HTR-8/SVneo (cell line): Measurements from ENCODE around the gene TTC39B.
"Not testable (repeated sequence)": the region's sequence is repeated elsewhere in the genome, so short reads cannot be mapped to it uniquely, and the experiment has no call there.

Experiments used
- DNase-seq: peaks from one replicate; pipeline ENCODE4 v3.0.0; 2011; ENCODE audit warnings: low spot score, mixed read lengths; ENCODE audit not compliant: insufficient read length
- FAIRE-seq: peaks from 2 replicates; lab custom pipeline; 2011; peaks lifted over from hg19 to GRCh38; lab: Jason Lieb, UNC

Gene TTC39B

DNA sequence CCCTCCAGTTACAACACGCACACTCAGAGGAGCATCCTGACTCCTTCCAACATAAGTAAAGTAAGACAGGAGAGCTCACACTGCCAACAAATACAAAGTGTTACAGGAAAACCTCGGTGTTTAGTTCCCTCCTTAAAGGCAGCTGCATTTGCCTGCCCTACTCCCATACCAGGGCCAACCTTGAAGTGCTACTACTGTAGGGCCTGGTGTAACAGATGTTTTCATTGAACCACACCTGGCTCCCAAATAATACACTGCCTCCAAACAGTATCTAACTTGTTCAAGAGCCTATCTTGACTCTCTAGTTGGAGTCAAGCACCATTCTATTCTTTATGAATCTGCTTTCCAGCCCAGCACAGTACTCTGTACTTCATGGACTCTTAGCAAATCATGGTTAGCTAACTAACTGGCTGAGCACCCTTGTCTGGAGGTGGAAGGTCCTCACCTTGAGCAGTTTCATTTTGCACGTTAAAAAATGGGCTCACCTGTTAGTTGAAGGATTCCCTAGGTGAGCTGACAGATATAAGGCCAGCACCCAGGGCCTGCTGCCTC lies 34.6 kb downstream of the TTC39B start:
- no peak for DNase-seq
- FAIRE-seq, result no peak

DNA sequence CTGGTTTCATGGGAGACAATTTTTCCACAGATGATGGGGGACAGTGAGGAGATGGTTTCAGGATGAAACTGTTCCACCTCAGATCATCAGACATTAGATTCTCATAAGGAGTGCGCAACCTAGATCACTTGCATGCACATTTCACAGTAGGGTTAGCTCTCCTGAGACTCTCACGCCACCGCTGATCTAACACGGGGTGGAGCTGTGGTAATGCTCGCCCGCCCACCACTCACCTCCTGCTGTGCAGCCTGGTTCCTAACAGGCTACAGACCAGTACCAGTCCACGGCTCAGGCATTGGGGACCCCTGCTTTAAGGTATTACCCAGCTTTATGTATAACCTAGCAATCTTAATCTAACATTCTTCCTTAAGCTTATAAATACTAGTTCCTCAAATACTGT lies 35.6 kb downstream of the TTC39B start:
- no peak for DNase-seq
- FAIRE-seq, result no peak

DNA sequence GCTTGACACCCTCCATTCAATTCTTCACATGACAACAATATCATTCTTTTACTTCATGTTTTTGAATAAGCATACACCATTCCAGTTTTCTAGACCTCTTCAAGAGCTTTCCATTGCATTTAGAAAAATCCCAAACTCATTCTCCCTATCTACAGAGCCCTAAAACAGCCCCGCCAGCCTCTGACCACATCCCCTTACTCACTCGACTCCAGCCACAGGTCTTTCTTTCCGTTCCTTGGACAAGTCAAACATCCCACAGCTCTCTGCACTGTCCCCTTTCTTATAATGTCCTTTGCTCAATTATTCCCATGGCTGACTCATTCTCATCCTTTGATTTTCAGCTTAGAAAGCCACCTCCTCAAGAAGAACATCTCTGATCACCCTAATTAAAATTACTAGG lies 38.2 kb downstream of the TTC39B start:
- FAIRE-seq, result no peak

DNA sequence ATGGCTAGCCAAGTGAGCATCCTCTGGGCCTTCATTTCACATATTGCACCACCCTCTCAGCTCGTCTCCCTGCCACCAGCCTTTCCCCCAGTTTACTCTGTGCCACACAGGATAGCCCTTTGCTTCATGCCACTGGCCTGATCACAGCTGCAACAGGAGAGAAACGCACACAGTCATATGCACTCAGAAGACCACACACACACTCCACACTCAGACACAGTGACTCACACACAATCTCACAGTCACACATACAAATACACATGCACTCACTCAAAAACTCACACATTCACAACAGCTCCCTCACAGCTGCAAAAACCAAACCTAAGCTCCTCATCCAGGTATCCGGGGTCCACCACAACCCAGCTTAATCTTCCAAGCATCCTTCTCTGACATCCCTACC lies 38.7 kb downstream of the TTC39B start:
- FAIRE-seq (no peak), DNase-seq (no peak)

More for the DNA sequence above, 38.2 kb downstream of the TTC39B start:
- DNase-seq, result no peak

DNA sequence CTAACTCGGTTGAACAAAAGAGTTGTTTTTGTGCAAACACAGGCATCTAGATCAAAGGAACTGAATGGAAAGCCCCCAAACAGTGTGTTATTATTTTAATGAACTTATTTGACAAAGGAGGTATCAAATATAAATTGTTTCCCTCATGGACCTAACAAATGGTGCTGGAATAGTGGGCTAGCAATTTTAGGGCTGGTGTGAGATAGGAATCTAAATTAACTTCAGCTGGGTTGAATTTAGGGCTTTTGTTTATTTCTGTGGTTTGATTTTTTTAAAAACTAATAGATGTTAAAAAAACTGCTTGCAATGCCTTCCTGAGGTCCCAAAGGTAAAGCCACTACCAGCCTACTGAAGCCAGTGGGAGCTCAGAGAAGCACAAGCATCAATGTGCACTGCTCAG lies 42.1 kb downstream of the TTC39B start:
- FAIRE-seq (no peak), DNase-seq (no peak)

DNA sequence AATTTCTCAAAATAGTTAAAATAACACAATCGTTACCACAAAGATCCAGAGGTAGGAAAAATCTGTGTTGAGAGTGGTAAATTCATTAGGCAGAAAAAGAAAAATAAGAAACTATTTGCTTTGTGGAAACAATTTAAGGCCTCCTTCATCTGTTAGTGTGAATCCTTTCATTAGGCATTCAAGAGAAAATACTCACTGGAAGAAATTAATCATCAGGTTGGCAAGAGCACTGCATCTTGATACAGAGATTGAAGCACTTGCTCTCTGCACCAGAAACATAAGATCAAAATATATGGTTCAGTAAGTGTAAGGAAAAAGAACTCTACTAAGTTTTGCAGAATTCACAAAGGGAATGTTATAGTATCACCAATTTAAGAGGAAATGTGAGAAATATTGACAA lies 44.4 kb downstream of the TTC39B start:
- no peak for FAIRE-seq
- no peak for DNase-seq

DNA sequence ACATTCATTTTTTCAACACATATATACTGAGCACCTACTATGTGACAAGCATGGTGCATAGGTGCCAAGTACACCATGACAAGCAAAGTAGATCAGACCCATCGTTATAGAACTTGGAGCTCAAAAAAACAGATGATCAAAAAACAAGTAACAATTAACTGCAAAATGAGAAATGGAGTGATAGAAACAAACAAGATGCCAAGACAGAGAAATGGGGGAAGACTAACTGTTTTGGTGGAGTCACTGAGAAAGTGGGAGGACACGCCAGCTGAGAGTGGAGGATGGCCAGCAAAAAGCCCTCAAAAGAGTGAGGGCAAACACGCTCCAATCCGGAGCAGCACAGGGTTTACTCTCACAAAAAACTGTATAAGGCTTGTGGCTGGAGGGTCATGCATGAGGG lies 50.6 kb downstream of the TTC39B start:
- DNase-seq (no peak), FAIRE-seq (no peak)

DNA sequence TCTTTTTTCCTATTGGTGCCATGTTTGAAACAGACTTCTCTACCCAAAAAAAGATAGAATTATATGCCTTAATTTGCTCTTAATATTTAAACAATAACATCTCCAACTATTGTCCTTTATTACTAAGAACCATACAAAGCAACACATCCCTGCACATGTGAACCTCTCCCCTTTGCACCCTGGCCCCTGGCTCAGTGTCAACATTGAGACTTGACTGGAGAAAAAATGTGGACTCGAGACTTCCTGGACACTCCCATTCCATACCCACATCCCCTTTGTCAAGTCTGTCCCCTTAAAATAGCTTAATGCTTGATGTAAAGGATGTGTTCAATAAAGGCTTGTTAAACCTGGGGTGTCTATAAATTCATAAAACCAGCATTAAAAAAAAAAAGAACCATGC lies 53.2 kb downstream of the TTC39B start:
- no peak for FAIRE-seq
- no peak for DNase-seq

DNA sequence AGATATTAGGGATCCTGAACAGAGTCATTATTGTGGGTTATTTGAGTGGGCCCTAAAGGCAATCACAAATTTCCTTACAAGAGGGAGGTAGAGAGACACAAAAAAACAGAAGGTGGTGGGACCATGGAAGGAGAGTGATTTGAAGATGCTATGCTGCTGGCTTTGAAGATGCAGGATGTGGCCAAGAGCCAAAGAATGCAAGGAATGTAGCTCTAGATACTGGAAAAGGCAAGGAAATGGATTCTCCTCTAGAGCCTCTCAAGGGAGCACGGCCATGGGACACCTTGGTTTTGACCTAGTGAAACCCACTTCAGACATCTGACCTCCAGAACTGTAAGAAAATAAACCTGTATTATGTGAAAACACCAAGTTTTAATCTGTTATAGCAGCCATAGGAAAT lies 53.8 kb downstream of the TTC39B start:
- no peak for DNase-seq
- no peak for FAIRE-seq

DNA sequence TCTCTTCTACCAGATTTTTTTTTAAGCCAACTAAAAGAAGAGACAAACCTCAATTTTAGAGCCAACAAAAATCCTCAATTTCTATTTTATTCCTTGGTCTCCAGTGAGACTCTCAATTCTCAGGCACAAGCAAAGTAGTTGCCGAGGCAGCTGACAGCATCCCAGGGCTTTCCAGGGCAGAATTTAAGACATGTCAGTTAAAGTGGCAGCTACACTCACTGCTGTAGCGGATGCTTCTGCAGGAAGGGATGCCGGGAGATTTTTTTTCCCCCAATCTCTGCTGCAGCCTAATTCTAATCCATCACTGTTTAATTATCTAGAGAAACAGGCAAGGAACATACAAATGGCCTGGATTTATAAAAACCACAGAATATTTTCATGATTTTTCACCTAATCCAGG lies 57.0 kb downstream of the TTC39B start:
- FAIRE-seq, result no peak

DNA sequence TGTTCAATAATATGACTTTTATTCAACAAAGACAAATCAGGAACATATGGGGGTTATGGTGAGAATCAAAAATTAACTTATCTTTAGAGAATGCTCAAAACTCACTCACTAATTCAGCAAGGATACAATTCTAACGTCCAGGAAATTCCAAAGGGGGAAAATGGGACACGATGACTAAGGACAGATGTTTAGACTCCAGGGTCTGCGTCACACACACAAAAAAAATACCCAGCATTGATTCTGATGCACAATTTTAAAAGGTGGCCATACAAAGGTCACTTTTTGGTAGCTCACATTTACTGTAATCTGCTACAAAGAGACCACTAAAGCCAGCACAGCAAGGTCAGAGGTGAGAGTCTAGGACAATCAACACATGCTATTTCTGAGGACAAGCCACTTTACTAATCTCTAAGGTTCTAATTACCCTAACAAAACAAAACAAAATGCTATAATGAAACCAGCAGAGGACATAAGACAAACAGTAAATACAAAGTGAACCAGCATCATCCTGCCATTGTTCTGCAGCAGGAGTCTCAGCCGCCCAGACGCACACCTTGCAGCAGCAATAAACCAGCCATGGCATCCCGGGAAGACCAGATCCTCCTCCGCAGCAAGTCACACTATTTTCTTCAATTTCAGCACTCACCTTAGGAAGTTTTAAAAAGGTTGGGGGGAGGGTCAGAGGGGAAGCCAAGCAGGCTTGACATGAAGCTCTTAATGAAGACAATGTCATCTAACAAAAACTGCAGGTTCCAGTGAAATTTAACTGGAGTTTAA lies 57.8 kb downstream of the TTC39B start:
- no peak for DNase-seq

More for the DNA sequence above, 57.0 kb downstream of the TTC39B start:
- no peak for DNase-seq

DNA sequence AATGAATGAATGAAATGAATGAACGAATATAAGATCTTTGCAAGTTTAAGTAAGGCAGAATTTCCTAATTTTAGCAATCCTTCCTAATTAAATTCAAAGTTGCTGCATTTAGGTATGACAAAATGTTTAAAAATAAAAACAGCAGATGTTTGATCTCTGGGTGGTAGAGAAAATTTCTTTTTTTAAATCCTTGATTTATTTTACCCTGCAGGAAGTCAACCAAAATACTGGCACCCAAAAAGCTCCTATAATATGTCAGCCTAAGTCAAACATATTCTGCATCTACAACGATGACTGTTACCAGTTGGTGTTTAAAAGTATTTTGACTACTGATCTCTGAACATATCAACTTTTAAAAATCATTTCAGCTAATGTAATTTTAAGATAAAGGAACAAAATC lies 58.4 kb downstream of the TTC39B start:
- FAIRE-seq, result no peak

More for the DNA sequence above, 57.8 kb downstream of the TTC39B start:
- FAIRE-seq, result no peak

DNA sequence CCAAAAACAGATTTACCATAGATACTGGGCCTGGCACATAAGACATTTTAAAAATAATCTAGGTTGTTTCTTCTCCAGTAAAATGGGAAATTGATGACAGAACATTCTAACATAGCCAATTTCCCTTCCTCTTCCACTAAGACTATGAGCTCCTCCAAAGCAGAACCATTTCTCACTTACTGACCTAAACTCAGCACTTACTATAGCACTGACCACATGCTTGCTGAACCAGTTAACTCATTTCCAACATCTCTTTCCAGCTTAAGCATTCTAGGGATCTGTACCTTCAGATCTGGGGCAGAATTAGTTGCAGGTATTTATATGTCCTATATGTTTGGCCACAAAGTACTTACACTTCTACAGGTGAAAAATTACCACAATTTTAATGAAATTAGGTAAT lies 58.9 kb downstream of the TTC39B start:
- no peak for FAIRE-seq
- DNase-seq, result no peak

More for the DNA sequence above, 58.4 kb downstream of the TTC39B start:
- no peak for DNase-seq

DNA sequence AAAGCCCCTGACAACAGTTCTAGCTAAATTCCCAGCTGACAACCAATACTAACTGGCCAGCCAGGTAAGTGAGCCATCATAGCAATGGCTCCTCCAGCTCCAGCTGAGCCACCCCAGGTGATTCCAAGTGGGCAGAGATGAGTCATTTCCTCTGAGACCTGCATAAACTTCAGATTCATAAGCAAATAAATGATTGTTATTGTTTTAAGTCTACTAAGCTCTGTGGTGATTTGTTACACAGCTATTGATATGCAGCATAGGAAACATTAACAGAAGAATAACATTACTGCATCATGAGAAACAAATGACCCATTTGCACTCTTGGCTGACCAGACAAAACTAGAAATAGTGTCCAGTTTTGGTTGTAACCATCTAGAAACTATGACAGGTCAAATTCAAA lies 60.3 kb downstream of the TTC39B start:
- no peak for DNase-seq
- no peak for FAIRE-seq

DNA sequence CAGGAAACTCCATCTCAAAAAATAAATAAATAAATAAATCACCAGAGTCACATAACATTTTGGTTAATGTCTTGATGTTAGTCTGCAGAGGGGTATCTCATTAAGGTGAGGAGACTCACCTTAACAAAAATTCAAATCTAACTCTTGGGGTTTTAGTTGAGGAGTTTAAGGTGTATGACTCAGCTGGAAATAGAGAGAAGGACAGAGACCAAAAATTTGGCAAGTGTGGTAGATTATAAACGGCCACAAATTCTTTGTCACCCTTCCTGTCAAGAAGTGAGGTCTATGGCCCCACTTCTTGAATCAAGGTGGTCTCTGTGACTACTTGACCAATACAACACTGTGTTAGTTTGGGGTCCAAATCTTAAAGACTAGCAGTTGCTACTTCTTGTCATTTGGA lies 60.8 kb downstream of the TTC39B start:
- FAIRE-seq (no peak), DNase-seq (no peak)

DNA sequence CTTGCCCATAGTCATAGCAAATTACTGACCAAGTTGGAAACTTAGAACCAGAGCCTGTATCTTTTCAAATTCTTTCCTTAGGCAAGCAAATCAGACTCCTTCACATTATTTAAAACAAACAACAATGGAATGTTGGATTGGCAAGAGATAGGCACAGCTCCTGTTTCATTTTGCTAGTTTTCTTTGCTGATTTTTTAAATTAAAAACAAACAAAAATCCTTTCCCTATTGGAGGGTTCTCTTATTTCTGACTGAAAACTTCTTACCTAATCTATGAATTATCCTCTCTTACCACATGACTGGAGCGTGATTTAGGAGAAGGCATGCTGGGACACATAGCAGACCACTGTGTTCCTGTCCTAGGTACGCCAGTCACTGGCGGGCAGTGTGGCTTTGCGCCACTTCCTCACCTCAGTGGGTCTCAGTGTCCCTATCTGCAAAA lies 63.0 kb downstream of the TTC39B start:
- DNase-seq (no peak), FAIRE-seq (no peak)

DNA sequence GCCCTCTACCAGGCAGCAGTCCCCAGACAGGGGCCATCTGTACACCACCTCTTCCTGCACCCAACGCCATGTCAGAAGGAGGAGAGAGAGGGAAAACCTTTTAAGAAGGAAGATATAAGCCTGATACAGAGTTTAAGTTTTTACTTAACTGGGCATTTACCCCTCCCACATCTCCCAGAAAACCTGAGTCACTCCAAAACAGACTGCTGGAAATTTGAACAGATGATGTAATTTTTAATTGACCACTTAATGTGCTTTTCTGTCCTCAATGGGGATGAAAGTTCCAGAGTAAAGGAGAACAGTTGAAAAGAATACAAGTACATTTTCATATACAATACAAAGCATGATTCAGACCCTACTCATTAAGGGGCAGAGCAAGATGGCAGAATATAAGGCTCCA lies 63.9 kb downstream of the TTC39B start:
- DNase-seq (no peak), FAIRE-seq (no peak)

DNA sequence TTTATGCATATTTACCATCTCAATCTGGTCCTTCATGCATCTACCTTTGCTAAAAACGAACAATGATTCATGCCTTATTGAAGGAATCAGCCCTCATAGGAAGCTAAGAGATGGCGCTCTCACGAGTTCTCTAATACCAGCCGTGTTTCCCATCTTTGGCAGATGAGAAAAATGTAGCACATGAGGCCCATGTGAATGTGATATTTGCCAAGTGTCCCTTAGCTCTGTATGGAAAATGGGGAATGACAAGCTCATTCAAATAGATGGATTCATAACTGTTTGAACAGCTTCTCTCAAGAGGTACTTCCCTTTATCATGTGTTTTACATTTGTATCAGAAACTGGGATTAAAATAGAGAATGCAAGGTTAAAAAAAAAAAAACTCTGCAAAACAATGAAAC lies 66.1 kb downstream of the TTC39B start:
- FAIRE-seq (no peak), DNase-seq (no peak)

DNA sequence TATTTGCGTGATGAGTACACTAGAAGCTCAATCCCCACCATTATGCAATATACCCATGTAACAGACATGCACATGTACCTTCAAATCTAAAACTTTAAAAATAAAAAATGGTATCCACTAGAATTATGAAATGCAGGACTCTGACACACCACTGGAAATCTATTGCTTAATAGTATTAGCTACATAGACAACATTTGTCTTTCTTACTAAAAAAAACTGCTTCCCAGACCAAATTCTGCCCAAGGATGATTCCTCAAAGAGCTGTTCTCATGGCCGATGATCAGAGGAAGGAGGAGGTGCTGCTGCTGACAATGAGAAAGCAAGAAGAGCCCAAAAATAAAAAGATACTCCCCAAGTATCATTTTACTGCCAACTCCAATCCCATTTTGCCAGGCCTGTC lies 67.2 kb downstream of the TTC39B start:
- no peak for FAIRE-seq
- DNase-seq, result no peak

DNA sequence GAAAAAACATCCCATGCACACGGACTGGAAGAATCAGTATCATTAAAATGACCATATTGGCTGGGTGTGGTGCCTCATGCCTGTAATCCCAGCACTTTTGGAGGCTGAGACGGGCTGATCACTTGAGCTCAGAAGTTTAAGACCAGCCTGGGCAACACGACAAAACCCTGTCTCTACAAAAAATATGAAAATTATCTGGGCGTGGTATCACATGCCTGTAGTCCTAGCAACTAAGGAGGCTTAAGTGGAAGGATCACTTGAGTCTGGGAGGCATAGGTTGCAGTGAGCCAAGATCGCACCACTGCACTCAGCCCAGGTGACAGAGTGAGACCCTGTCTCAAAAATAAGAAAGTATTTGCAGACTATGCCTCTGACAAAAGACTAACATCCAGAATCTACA lies 68.4 kb downstream of the TTC39B start:
- DNase-seq (no peak), FAIRE-seq (no peak)

DNA sequence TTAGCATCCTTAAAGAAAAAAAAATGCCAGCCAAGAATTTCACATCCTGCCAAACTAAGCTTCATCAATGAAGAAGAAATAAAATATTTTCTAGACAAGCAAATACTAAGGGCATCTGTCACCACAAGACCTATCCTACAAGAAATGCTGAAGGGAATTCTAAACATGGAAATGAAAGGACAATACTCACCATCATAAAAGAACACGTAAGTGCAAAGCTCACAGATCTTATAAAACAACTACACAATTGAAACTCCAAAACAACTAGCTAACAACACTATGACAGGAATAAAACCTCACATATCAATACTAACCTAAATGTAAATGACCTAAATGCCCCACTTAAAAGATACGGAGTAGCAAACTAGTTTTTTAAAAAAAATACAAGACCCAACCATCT lies 71.4 kb downstream of the TTC39B start:
- DNase-seq (no peak), FAIRE-seq (no peak)

DNA sequence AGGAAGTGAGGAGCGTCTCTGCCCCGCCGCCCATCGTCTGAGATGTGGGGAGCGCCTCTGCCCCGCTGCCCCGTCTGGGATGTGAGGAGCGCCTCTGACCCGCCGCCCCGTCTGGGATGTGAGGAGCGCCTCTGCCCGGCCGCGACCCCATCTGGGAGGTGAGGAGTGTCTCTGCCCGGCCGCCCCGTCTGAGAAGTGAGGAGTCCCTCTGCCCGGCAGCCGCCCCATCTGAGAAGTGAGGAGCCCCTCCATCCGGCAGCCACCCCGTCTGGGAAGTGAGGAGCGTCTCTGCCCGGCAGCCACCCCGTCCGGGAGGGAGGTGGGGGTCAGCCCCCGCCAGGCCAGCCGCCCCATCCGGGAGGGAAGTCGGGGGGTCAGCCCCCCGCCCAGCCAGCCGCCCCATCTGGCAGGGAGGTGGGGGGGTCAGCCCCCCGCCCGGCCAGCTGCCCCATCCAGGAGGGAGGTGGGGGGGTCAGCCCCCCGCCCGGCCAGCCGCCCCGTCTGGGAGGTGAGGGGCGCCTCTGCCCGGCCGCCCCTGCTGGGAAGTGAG lies 73.0 kb downstream of the TTC39B start:
- not testable (repeated sequence) for DNase-seq, FAIRE-seq
